GM18511 (cell line): ENCODE measurements around the gene RTP5.
"Not testable (repeated sequence)": the region's sequence is repeated elsewhere in the genome, so short reads cannot be mapped to it uniquely, and the experiment has no call there.

Experiments used
- ATAC-seq: cut with Tn5 transposase; IDR thresholded peaks from one replicate; pipeline ENCODE4 v1.9.1; 2021; ENCODE audit warnings: mild to moderate bottlenecking, moderate library complexity; ENCODE audit not compliant: unreplicated experiment

The RTP5 gene

DNA sequence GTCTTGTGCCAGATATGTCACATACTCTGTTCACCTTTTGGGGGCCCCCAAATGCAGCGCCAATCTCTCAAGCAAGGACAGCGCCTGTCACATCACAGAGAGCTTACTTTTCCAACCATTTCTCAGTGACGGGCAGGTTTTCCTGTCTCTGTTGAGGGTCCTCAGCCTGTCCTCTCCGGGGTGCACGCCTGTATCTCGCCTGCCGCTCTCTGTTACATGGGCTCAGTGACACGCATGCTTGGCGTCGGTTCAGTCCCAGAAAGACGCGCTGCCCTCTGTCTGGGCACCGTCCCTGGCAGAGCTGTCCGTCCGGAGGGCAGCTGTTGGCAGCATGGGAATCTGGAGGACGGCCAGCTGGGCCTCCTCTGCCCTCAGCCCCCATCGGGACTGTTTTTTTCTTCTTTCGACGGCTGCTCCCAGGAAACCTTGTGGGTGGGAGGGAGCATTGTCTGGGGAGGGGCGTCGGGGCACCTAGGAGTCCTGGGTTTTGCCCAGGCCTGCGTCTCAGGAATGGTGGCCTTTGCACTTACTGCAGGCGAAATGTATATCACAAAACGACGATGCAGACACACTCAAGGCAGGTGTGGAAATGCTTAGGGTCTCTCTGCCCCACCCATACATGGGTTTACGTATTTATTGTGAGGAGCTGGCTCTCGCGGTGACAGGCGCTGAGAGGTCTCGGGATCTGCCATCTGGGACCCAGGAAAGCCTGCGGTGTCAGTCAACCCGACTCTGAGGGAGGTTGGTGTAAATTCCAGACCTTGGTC is 30.9 kb downstream of the RTP5 start:
- no peak for ATAC-seq

DNA sequence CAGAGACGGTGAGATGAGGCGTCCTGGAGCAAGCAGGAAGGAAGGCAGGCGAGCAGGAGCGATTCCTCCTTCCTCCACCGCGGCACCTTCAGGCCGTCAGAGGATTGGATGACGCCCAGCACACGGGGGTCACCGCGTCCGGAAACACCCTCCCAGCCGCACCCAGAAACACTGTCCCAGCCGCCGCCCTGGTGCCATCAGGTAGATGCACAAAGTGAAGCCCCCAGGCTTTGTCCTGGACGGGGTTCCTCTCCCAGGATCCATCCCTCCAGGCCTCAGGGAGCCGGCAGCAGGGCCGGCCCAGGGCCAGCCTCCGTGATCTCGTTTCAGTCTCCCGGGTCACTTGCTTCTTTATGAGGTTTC is 31.5 kb downstream of the RTP5 start:
- no peak for ATAC-seq

DNA sequence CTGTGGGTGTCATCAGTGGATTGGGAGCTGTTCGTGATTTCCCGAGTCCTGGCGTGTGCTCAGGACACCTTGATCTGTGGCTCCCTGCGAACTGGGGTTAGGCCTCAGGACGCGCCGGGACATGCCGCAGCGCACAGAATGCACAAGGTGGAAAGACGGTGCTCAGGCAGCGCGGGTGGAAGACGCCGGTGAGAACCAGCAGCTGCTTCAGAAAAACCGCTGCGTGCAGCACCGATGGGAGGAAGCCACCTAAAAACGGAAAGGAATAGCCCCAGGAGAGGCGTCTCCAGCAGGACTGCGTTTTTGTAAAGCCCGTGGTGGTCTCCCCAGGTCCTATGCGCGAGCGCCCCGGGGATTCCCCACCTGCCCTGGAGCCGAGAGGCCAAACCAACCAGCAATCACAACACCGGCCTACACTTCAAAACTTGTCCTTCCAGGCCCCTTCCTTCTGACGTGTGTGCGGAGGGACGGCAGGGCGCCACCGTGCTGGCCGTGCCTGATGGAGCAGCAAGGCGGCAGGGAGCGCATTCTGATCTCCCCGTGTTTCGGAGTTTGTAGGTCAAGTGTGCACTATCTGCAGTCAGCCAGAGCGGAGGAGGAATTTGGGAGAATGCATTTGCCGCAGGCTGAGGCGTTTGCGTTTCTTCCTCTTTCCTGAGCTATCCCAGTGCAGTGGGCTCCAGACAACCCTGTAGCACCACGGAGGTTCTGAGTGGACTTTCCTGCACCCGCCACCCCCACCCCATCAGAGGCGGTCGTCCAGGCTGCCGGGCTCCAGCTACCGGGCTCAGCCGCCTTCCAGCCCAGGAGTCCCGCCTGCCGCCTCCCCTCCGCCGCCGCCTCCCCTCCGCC is 32.2 kb downstream of the RTP5 start:
- no peak for ATAC-seq

DNA sequence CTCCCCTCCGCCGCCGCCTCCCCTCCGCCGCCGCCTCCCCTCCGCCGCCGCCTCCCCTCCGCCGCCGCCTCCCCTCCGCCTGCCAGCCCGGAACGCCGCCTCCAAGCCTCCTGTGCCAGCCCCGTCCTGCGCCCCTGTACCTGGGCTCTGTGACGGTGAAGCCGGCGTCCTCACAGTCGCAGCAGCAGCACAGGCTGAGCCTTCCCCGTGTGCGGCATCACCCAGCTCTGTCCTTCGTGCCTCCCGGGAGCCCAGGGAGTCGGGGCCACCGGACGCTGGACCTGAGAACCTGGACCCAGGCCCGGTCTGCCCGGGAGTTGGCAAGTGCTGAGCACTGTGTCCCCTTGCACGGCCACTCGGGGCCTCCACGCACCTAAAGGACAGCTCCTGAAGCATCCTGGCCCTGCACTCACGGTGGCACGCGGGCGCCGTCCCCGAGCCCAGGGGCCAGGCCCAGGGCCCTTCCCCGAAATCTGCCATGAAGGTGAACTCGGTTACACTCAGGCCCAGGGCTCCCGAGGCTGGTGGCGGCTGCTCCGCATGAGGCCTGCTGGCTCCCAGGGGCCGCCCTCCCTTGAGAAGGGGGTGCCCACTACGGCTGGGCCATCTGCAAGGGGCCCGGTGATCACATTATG is 32.9 kb downstream of the RTP5 start:
- ATAC-seq, result no peak

DNA sequence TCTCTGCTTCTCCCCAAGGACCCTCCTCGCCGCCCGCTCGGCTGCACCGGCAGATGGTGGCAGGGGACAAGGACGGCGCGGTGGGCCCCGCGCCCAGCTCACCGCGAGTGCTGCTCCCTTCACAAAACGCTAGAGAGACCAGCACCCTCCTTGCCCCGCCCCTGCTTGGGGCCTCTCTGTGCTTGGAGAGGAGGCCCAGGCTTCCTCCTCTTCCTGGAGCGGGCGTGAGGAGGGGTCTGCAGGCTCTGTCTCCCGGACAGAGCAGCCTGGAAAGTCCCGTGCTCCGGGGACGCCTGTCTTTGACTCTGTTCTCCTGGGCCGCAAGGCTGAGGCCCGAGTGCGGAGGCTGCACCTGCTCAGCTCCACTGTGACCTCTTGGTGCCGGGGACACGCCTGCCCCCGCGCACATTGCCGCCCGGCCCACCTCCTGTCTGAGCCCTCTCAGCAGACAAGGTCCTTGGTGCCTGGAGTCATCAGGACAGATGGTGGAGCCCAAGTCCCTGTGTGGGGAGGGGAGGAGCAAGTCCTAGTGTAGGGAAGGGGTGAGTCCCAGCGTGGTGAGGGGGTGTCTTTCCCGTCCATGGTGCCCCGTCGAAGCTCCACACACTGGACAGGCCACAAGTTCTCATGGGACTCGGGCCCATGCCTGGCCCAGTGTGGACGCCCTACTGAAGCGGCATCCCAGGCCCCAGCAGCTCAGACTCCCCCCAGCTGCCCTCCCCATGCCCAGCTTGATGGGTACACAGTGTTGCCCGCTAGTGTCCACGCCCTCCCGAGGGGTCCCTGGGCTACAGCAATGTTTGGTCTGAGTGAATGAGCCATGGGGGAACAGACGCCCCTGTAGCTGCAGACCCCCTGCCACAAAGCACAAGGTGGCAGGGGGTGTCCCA is 33.8 kb downstream of the RTP5 start:
- ATAC-seq, result no peak

DNA sequence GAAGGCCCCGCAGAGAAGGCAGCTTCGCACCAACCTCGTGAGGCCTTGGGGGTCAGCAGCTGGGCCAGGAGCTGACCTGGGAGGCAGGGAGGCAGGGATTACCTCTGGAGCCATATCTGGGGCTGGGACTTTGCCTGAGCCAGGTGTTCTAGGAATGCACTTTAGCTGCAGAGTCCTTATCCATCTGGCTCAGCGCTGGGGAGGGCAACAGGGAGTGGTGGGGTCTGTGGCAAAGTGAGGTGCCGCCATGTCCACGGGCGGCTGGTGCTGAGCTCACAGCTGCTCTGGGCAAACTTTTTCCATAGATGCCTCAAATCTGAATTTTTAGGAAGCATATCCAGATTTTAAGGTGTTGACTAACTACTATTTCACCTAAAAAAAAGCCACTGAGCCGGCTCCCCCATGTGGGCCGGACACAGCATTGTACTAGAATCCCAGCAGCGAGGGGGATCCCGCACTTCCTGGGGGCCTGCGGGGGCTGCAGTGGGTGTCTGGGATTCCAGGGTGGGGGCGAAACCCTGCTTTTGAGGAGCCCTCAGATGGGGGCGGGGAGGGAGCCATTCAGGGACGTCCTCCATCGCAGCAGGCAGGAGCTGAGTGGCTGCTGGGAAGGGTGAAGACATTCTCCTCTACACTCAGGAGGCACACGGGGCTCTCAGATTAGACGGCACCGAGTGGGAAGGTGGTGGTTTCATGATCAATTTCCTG is 34.6 kb downstream of the RTP5 start:
- no peak for ATAC-seq

DNA sequence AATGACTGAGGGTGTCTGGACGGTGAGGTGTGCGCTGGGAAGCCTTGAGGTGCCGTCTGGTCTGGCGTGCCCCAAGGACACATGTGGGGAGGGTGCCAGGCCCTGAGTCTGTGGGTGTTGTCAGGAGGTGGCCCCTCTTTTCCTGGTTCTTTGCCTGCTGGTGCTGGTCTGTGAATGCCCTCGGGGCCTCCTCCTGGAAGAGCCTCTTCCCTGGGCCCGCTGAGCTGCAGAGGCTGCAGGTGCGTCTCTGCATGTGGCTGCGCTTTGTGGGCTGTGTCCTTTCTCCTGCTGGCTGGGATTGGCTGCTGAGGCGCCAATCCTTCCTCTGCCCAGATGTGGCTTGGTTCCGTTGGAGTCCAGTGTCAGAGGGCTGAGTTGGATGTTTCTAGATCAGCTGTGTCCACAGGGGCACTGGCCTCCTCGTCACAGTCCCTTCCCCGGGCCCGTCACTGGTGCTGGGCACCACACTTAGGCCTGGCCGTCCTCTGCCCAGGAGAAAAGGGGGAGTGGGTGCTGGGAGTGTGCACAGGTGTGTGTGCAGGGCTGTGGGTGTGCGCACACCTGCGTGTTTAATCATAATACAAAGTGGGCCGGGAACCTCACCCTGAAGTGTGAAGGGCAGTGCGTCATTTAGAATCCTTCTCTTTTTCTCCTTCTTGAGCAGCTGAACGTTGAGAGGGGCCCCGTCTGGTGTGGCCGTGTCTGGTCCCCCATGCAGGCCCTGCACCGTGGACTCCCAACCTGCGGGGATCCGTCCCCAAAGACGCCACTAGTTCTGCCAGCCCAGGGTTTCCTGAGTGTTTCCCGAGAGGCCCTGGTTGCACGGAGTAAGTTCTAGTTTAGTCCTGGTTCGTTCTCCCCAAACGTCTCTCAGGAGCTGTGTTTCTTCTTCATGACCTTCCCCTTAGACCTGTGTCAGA is 35.5 kb downstream of the RTP5 start:
- ATAC-seq, result no peak

DNA sequence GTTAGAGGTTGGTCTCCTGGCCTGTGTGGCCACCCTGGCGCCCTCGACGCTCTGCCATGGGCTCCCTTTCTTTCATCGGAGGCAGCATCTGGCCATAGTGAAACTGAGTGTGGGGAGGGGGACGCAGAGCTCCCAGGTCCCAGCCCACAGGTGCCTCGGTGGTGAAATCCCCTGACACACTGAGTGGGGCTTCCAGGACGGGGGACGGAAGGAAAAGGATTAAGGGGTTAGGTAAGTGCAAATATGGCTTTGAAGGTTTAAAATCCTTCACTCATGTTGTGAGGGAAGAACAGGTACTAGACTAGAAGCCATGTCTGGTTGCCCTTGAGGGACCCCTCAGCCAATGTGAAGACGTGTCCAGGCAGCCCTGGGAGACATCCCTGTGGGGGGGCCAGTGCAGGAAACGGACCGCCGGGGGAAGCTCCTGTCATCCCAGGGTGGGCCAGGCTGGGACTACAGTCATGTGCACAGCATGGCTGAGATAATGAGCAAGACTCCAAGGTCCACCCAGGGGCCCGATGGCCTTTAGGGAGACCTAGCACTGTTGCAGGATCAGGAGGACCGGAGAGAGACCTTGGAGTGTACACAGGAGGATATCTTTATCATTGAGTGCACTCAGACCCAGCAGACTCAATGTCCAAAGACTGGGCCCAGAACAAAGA is 36.3 kb downstream of the RTP5 start:
- ATAC-seq, result no peak

DNA sequence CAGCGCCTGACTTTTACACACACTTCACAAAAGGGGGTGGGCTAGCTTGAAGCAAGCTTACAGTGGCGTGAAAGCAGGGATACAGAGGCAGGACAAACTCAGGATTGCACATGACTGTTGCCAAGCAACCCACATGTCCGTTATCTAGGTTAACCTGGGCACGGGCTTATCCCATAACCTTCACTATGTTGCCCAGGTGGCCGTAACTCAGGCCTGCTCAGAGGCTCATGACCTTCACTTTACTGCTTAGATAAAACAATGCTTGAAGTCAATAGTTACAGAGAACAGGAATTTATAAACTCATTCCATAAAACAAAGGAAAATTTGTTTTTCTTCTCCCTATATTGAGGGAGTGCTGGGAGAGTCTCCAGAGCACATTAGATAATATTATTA is 36.8 kb downstream of the RTP5 start:
- ATAC-seq, result not testable (repeated sequence)

DNA sequence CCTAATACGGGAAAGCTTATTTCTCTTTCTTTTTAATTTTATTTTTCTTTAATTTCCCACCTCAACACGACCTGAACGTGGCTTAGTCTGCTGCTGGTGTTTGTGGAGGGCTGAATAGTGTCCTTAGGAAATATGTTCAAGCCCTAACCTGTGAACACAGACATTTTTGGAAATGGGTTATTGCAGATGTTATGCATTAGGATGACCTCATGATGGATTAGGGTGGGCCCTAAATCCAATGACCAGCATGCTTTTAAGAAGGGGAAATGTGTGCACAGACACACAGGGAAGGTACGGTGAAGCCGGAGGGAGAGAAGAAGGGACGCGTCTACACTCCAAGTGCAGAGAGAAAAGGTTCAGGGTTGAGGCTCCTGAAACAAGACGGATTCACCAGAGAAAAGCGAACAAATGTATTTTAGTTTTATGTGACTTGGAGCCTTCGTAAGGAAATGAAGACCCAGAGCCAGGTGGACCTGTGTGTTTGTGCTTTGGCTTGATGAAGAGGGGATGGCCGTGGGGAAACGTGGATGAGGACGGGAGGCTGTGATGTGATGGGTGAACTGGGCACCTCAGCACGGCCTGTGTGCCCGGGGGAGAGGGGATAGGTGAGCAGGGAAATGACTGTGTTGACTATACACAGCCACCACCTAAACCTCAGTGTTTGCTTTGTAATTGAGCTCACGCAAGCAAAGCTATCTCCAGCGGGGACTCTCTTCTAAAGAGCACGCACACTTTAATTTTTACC is 37.5 kb downstream of the RTP5 start:
- no peak for ATAC-seq

DNA sequence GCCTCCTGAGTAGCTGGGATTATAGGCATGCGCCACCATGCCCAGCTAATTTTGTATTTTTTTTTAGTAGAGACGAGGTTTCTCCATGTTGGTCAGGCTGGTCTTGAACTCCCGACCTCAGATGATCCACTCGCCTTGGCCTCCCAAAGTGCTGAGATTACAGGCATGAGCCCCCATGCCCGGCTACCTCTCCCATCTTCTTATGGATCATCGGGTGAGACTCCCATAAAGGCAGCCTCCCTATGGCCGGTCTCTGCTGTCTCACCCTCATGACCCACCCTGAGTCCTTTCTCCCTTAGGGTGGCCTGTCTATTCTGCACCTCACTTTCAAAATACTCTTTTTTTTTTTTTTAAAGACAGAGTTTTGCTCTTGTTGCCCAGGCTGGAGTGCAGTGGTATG is 38.3 kb downstream of the RTP5 start:
- ATAC-seq, result not testable (repeated sequence)

DNA sequence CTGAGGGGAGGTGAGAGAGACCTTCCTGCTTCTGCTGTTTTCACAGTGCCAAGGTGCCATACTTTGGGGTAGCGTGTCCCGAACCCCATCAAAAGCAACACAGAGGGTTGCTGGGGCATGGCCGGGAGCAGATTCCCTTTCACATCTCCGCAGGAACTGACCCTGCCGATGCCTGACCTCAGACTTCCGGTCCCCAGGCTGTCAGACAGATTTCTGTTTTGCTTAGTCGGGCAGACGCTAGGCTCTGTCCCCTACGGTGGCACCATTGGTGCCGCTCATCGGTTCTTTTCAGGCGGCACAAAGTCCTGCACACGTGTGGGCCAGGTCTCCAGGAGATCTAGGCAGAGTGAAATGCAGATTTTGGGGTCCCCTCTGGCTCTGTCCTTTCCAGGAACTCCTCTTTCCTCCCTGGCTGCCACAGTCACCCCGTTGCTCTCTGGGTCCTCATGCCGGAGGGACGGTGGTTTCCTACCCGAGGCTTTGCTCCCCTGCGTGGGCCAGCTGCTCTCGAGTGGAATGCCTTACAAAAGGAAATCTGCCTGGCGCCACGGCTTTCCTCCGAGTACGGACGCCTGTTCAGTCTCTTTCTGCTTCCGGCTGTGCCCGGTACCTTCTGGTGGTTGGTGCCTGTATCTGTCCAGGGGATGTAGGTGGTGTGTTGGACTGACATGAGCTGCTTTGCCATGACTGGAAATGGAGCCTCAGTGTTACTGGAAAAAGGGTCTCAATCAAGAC is 39.3 kb downstream of the RTP5 start:
- no peak for ATAC-seq

DNA sequence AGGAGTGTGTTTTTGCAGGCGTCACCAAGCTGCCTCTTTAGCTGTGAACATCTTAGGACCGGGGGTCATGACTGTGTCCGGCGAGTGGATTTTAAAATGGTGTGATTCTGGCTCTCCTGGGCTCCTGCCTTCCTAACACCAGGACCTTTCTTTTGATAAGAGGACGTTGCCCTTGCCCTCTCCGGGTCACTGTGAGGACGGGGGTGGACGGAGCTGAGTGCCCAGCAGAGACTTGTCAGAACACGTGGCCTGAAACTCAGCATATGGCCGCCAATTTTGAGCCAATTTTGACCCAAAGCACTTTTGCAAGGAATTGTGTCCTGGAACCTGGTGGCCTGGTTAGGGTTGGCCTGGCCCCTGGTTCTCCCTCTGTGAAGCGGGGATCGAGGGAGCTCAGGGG is 40.2 kb downstream of the RTP5 start:
- no peak for ATAC-seq

DNA sequence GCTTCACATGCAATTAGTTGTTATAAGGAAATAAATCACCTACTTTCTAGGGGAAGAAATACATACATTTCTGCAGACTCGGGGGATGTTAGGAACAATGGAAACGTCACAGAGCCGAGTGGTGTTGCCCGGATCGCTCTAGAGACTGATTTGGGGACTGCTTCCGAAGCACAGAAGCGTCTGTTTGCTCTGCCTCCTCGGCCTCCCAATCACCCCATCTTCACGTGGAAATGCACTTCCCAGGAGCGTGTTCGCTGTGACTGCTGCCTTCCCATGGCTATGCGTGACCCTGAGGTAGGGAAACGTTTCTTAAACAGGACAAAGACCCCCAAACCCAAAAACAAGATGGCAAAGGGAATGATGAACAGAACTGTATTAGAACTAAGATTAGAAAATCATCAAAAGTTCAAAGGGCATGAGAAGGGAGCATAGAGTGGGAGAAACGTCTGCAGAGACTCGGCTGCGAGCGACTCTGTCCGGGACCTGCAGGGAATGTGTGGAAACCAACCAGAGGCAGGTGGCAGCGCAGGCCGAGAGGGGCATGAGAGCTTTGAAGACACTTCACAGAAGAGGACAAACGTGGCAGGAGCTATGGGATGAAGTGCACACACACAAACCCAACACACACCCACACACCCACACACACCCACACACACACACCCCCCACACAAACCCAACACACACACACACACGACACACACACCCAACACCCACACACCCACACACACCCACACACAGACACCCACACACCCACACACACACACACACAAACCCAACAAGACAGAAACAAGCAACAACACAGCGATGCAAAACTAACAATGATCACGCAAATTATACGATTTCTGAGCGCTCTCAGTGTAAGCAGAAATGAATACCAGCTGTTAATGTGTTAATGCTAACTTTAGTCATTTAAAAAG is 41.3 kb downstream of the RTP5 start:
- ATAC-seq, result no peak

DNA sequence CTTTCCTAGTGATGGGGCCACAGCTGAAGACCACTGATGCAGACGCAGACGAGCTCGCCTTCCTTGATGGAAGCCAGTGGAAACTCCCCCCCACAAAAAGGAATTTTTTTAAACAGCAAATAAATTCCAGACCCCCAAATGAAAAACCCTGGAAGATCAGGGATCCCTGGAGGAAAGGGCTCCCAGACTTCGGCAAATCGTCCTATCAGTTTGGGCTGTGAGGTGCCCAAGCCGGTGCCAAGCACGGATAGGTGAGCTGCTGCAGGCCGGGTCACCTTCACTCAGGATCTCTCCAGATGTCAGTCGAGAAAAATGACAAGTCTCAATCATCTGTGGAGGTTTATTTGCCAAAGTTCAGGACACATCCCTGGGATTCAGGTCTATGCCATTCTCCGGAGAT is 42.0 kb downstream of the RTP5 start:
- ATAC-seq, result no peak

DNA sequence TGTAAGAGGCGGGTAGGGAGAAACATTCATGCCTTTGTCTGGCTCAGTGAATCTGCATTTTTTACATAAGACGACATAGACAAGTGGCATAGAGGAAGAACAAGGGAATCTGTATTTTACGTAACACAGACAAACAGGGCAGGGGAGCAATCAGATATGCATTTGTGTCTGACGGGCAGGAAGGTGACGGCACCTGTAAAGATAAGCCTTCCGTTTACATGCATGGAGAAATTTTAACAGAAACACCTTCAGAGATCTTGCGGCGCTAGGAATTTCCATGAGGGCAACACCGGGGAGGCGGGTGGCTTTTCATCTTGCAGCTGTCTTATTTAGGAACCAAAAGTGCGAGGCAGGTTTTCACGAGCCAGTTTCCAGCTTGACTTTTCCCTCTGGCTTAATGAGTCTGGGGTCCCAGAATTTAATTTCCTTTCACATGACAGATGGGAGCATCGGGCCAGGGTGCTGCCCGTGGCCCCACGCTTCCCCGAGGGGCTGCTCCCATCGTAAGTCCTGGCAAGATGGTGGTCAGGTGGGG is 42.6 kb downstream of the RTP5 start:
- no peak for ATAC-seq
